GM12878 (cell line): ENCODE data around the gene ADAMTSL1.

ENCODE experiments used
- E2F8 ChIP-seq: fragments of 450-650 bp; IDR thresholded peaks from 2 replicates; pipeline ENCODE4 v1.6.1; 2018; ENCODE audit warnings: mild to moderate bottlenecking, low read depth, moderate library complexity; ENCODE audit not compliant: partially characterized antibody
- REST ChIP-seq: IDR thresholded peaks from 2 replicates; pipeline ENCODE4 v1.6.1; 2012; ENCODE audit warnings: mild to moderate bottlenecking, low read depth, low read length
- USF2 ChIP-seq: IDR thresholded peaks from 2 replicates; pipeline ENCODE4 v1.6.1; 2011; ENCODE audit warnings: low read depth, low read length, improper control_type of control experiment, borderline replicate concordance

GRCh38 chr9:18683851-18684250 lies 209.9 kb downstream of the ADAMTSL1 start:
- TF ChIP-seq E2F8, result no peak
- TF ChIP-seq REST, result no peak
- no peak for TF ChIP-seq USF2
